Cardiac fibroblast (primary cell): ENCODE measurements around the gene TENT5C.

Experiments
- DNase-seq, 2 donors: peaks; one replicate each; pipeline versions ENCODE4 v3.0.0 to v3.0.0-alpha.2; 2010; ENCODE audit warnings: low read depth in 2 of 2
- H3K4me3 ChIP-seq, 2 donors: replicated peaks in 1 of 2; 1 replicate in 1 of 2; 2 replicates in 1 of 2; pipeline ENCODE4 v1.5.1; 2011; ENCODE audit warnings: low read depth in 2 of 2, low read length in 2 of 2, mild to moderate bottlenecking in 2 of 2, moderate library complexity in 1 of 2
- TF ChIP-seq, protein P1 (sequence below): IDR thresholded peaks from one replicate; pipeline ENCODE4 v1.5.1; 2011; ENCODE audit warnings: low read depth, mild to moderate bottlenecking, low read length, inconsistent platforms

TENT5C gene

DNA sequence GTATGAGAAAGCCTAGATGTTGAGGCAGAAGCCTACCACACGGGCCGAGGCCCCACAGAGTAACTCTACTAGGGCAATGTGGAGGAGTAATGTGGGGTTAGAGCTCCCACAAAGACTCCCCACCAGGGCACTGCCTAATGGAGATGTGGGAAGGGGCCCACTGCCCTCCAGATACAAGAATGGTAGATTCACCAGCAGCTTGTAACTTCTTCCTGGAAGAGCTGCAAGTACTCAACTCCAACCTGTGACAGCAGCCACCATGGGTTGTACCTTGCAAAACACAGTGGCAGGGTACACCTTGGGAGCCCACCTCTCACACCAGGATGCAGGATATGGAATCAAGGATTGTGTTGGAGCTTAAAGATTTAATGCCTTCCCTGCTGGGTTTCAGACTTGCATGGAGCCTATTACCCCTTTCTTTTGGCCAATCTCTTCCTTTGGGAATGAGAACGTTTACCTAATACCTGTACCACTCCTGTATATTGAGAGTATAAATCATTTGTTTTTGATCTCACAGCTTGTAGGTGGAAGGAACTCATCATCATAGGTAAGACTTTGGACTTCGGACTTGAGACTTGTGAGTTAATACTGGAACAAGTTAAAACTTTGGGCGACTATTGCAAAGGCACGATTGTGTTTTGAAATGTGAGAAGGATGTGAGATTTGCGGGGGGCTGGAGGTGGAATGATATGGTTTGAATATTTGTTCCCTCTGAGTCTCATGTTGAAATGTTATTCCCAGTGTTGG is 57.5 kb downstream of the TENT5C start:
- DNase-seq: no peak
- TF ChIP-seq, protein P1, sequence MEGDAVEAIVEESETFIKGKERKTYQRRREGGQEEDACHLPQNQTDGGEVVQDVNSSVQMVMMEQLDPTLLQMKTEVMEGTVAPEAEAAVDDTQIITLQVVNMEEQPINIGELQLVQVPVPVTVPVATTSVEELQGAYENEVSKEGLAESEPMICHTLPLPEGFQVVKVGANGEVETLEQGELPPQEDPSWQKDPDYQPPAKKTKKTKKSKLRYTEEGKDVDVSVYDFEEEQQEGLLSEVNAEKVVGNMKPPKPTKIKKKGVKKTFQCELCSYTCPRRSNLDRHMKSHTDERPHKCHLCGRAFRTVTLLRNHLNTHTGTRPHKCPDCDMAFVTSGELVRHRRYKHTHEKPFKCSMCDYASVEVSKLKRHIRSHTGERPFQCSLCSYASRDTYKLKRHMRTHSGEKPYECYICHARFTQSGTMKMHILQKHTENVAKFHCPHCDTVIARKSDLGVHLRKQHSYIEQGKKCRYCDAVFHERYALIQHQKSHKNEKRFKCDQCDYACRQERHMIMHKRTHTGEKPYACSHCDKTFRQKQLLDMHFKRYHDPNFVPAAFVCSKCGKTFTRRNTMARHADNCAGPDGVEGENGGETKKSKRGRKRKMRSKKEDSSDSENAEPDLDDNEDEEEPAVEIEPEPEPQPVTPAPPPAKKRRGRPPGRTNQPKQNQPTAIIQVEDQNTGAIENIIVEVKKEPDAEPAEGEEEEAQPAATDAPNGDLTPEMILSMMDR: no peak

DNA sequence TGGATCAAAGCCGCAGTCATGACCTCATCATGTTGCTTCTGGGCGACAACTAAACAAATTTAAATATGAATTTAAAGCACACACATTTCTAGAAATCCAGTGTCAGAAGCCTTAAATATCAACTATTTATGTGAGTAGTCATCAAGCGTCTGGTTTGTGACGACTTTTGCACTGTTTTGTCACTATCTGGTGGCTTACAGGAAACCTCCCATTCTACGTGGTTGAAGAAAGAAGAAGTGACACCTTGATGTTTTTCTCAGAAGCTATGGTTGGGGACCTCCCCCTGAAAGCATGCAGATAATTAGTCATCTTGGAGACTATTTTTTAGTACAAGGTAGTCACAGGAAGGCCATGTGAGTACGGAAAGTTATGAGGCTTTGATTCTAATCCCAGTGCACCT is 58.5 kb downstream of the TENT5C start:
- no peak overlapping the region for H3K4me3 ChIP-seq
- no peak for DNase-seq

More for the DNA sequence above, 57.5 kb downstream of the TENT5C start:
- H3K4me3 ChIP-seq: no peak overlapping the region

DNA sequence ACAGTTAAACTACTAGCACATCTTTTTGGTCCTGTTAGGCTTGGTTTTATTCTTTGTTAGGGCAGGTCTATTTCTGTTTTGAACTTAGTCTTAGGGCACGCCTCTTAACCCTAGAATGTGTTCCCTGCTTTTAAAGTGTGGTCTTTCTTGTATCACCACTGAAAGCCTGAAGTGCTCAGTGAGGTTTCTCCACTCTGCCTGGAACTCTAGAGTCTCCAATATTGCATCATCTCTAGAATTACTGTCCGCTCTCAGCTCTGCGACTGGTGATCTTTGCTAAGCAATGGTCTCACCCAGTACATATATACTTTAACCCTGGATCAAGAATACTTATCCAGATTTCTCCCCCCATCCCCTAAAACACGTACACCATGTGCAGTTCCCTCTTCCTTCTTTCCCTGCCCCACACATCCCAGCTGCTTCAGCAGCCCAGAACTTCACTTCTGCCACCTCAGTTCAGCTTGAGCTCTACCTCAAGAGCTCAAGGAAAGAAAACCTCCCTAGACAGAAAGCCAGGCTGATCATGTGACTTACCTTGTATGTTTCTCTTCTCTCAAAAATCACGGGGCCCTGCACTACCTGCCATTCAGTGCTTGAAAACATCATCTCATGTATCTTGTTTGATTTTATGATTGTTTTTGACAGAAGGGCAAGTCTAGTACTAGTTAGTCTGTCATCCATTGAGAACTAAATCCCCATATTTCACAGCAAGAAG is 59.9 kb downstream of the TENT5C start:
- H3K4me3 ChIP-seq: no peak overlapping the region
- DNase-seq: no peak
- TF ChIP-seq, protein P1: no peak

More for the DNA sequence above, 58.5 kb downstream of the TENT5C start:
- TF ChIP-seq, protein P1: no peak

DNA sequence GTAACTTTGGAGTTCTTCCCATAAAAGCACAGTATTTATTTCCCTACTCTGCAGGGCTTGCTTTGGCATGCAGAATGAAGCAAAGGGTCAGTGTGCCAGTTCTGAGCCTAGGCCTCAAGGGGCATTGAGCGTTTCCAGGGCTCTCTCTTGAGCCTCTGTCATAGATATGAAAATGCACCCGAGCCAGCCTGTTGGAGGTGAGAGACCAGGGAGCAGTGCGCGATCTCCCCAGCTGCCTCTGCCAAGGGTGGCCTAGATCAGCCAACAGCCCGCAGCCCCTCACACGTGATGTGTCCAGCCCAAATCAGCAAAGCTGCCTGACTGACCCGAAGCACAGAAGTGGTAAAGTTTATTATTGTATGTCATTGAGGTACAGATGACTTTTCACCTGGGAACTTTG is 63.7 kb downstream of the TENT5C start:
- H3K4me3 ChIP-seq: no peak overlapping the region
- TF ChIP-seq, protein P1: no peak
- DNase-seq: no peak

DNA sequence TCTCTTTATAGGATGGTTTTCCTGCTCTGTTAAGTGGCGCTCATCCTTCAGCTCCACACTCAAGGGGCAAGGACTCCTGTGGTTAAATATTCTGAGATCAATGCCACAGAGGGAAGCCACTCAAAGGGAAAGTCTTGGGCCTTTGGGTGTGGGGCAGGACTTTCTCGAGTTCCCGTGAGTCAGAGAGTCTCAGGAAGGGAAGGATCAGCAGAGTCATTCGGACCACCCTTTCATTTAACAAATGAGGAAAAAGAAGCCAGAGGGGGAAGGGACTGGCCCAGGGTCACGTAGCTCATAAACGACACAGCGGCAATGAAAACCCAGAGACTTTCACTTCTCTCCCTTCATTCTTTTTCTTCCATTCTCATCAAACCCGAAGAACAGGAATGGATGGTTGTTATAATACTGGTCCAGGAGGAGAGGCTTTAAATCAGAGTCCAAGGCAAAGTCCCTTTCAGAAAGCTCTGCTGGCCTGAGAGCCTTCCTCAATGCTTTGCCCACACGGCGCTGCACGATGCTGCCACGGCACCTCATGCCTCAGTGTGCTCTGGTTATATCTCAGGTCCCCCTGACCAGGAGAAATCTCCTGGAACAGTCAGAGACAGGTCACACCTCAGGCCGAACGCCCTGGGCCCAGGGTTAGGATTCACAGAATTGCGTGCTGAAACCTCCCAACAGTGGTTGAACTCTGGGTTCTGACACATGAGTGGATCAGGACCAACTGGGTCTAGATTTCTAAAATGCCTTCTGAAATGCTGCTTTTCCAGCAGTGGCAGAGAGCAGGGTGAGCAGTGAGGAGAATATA is 65.3 kb downstream of the TENT5C start:
- no peak for DNase-seq

More for the DNA sequence above, 65.3 kb downstream of the TENT5C start:
- TF ChIP-seq, protein P1: no peak
- H3K4me3 ChIP-seq: no peak overlapping the region
